ENCODE data around the gene CANX.

DNA sequence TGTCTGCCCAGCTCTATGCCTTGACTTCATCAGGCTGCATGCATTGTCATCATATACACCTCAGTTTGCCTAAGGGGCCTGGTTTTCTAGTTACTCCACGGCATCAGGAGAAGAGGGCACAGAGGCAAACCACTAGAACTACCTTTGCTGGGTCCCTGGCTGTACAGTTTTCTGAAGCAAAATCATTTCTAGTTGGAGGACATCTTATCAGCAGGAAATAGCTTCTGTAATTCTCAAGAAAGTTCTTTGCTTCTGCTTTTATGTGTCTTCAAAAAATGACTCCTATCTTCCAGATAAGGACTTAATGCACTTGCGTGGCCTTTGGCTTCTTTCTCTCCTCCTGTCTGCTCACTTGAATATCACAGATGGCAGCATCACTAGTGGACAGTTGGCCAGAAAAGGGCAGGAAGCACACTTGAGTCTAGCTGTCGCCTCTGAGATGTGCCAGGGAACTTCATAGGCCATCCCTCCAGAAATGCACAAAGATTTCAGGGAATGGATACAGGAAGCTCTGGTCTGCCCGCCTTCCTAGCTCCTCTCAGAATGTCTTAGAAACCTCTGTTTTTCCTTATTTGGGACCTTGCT, 72.6 kb downstream of the CANX start:
- TF ChIP-seq, protein P1, sequence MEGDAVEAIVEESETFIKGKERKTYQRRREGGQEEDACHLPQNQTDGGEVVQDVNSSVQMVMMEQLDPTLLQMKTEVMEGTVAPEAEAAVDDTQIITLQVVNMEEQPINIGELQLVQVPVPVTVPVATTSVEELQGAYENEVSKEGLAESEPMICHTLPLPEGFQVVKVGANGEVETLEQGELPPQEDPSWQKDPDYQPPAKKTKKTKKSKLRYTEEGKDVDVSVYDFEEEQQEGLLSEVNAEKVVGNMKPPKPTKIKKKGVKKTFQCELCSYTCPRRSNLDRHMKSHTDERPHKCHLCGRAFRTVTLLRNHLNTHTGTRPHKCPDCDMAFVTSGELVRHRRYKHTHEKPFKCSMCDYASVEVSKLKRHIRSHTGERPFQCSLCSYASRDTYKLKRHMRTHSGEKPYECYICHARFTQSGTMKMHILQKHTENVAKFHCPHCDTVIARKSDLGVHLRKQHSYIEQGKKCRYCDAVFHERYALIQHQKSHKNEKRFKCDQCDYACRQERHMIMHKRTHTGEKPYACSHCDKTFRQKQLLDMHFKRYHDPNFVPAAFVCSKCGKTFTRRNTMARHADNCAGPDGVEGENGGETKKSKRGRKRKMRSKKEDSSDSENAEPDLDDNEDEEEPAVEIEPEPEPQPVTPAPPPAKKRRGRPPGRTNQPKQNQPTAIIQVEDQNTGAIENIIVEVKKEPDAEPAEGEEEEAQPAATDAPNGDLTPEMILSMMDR (IDR thresholded peaks at IDR 0.05): no peak
- TF ChIP-seq POLR2A (IDR thresholded peaks at IDR 0.05): no peak

Data from testis (tissue), 2 donors.